GM12878 (cell line): ENCODE measurements around the gene TBC1D24.

ENCODE experiments used
- CTCF ChIP-seq, 3 experiments: IDR thresholded peaks in 2 of 3; conservative IDR thresholded peaks in 1 of 3; 2 replicates each; pipeline ENCODE4 v1.5.1; 2011; ENCODE audit warnings: low read depth in 3 of 3, low read length in 3 of 3, mild to moderate bottlenecking in 3 of 3, control low read depth in 2 of 3, moderate library complexity in 2 of 3, inconsistent platforms in 1 of 3, mixed read lengths in 1 of 3; ENCODE audit not compliant: control insufficient read depth in 2 of 3, insufficient read depth in 1 of 3; ENCODE audit errors: extremely low read depth in 1 of 3
- HDAC2 ChIP-seq: fragments of 200-600 bp; sonication (generic); IDR thresholded peaks from 2 replicates; pipeline ENCODE4 v1.6.1; 2017
- NBN ChIP-seq: fragments of 450-650 bp; IDR thresholded peaks from 2 replicates; pipeline ENCODE4 v1.6.1; 2016
- NFYB ChIP-seq: IDR thresholded peaks from 2 replicates; pipeline ENCODE4 v1.6.1; 2011; ENCODE audit warnings: low read depth, mild to moderate bottlenecking, low read length, improper control_type of control experiment, moderate library complexity; ENCODE audit not compliant: insufficient read depth
- POLR2AphosphoS5 ChIP-seq: IDR thresholded peaks from 2 replicates; pipeline ENCODE4 v1.6.1; 2011; ENCODE audit warnings: mild to moderate bottlenecking, low read length, inconsistent platforms

- no peak for TF ChIP-seq HDAC2
- TF ChIP-seq POLR2AphosphoS5 = no peak
- TF ChIP-seq NBN = no peak
- TF ChIP-seq CTCF (IDR thresholded peaks at IDR 0.05 in 2 of 3, conservative IDR thresholded peaks at IDR 0.05 in 1 of 3; ENCODE audit: control insufficient read depth in 2 of 3, extremely low read depth in 1 of 3, insufficient read depth in 1 of 3, low read depth in 3 of 3, low read length in 3 of 3) = no peak
- no peak for TF ChIP-seq NFYB
These were observed 14.7 kb downstream of the TBC1D24 start for GRCh38 chr16:2489581-2489980.
